ENCODE measurements around the gene GGACT.
A peak's percentile ranks its signal among the peaks of the same experiment; 100 is the strongest.

- TF ChIP-seq CTCF (IDR thresholded peaks at IDR 0.05; ENCODE audit: low read length) (peak; percentile 88), EZH2 (optimal IDR thresholded peaks at IDR 0.05; ENCODE audit: low read depth, low read length) (no peak)
Measured at GRCh38 chr13:100573121-100573520, 15.5 kb downstream of the GGACT start.

All from MM.1S (cell line).